GM21723 (cell line): Measurements from ENCODE around the gene ACLY.

ENCODE experiments used
- ATAC-seq: cut with Tn5 transposase; IDR thresholded peaks from one replicate; pipeline ENCODE4 v1.9.1; 2021; ENCODE audit warnings: mild to moderate bottlenecking, moderate library complexity; ENCODE audit not compliant: unreplicated experiment

Gene ACLY

DNA sequence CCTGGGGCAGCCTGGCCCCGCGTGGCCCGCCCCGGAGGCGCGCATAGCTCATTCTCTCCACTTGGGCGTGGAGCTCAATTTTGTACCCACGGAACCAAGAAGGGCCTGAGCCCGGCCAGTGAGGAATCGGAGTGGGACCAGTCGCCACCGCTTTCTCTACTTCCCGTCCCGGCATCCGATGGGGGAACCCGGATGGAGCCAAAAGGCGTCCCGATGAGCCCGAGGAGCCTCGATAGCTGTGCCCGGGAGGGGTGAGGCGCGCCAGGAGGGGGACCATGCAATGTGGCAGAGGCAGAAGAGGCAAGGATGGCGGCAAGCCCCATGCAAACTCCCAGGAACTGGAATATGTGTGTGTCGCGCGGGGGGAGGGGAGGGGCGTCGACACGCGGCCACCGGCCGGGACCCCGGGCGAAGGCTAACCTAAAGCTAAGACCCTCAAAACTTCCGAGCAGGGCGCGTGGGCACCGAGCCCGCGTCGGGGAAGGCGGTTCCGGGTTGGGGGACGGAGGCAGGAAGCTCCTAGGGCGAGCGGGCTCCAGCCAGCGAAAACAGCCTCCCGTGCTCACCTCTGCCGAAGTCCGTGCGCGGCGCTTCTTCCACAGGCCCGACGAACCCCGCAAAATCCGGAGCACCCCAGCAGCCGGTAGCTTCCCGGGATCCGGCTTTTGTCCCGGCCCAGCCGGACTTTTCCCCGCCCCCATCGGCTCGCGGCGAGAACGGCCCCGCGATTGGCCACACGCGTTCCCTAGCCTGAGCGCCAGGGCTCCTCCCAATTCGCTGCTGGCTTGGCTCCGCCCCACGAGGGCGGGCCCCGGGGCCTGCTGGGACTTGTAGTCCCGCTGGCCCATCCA lies at the start of gene ACLY:
Gene ACLY, minus strand, starts transcription at position 638 of the 851 bp plus-strand sequence. CDS start 5,078 bp downstream, outside the sequence.
- ATAC-seq = peak; percentile 83

DNA sequence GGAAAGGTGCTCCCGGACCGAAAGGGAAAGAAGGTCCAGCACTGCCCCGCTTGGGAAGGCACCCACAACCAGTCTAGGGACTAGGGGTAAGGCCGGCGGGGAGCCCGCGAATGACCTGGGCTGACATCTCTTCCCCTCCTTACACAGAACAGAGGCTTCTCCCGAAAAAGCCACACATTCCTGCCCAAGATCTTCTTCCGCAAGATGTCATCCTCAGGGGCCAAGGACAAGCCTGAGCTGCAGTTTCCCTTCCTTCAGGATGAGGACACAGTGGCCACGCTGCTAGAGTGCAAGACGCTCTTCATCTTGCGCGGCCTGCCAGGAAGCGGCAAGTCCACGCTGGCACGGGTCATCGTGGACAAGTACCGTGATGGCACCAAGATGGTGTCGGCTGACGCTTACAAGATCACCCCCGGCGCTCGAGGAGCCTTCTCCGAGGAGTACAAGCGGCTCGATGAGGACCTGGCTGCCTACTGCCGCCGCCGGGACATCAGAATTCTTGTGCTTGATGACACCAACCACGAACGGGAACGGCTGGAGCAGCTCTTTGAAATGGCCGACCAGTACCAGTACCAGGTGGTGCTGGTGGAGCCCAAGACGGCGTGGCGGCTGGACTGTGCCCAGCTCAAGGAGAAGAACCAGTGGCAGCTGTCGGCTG lies 49.3 kb upstream of the ACLY start:
- no peak for ATAC-seq

DNA sequence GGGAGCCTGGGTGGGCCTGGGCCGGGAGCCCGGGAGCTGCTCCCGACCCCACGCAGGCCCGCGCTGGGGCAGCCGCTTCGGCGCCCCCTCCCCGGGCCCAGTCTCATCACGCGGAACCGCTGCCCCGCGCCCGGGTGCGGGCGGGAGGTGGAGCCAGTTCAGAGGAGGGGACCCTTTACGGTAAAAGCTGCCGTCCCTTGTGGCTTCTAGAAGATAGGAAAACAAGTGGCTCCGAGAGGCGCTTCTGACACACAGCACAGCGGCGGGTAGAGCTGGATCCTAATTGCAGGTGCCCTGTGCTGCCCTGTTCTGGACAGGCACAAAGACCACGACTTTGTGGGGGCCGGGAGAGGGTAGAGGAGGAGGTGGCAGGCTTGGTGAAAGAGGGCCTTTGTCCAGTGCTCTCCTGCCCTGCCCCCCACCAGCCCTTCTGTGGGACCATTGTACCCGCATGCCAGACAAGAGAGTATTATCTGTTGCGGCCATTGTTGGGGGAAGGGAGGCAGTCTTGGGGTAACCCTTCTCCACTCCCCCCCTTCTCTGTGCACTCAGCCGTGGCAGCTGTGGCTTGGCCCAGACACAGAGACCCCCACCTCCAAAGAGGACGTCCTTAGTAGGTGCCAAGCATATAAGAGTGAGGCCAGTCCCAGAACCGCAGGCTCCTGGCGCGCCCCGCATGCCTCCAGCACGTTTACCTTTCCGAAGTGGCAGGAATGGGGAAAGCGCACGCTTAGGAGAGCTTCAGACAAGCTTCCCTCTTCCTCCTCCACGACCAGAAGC lies 48.6 kb upstream of the ACLY start:
- ATAC-seq = peak; percentile 11

DNA sequence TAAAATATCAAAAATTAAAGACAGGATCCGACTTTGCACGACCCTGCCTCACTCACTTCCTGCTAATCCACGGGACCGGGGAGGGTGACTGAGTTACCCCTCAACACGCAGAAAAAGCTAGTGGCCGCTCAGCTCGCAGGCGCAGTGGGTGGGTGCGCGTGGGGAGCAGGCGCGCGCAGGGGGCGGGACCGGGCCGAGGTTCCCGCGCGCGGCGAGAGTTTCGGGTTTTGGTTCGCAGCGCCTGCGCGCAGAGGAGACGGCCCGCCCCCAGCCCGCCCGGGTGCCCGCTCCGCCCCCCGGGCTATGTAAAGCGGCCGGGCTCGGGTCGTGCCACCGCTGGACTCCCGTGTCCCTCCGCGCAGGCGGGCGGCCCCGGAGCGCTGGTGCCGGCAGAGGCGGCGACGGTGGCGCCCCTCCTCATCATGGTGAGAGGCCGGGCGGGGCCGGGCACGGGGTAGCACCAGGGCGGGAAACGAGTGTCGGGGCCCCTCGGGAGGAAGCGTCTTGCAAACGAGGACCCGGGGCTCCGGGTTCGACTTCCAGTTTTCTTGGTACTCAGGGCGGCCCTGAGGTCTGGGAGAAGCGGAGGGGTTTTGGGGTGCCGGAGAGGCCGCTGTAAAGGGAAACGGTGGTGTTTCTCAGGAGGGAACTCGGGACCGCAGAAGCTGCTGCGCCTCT lies 47.9 kb upstream of the ACLY start, which contains the start of gene CNP:
Gene CNP, plus strand, starts transcription at position 333 of the 678 bp plus-strand sequence. Its CDS starts 90 bp downstream, at position 423.
- ATAC-seq = peak; percentile 60

DNA sequence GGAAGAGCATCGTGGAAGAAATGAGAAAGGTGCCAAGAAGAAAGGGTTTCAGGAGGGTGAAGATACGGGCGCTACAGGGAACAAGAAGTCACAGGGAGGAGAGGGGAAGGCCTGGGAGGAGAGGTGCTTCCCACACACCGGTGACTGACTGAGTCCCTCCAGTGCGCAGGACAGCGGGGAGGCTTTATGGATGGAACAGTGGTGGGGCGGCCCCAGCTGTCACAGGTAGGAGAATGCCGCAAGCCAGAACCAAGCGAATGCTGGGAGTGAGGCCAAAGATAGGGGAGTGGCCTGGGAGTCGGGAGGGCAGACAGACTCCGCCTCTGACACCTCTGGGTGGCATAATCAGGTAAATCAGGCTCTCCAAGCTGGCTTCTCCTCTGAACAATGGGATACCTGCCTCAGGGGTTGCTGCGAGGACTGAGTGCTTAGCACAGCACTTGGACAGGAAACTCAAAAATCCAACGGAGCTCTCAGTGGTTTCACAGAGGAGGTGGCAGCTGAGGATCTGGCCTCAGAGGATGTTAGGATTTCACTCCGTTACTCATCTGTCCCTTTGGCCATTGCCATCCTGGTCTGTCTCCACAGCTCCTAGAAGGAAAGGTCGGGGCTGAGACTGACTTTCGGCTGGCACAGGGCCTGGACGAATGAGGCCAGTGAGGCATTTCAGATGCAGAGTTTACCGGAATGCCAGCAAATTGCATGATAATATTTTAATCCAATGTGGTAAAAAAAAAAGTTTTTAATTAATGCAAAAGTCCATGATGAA lies 47.1 kb upstream of the ACLY start:
- no peak for ATAC-seq

DNA sequence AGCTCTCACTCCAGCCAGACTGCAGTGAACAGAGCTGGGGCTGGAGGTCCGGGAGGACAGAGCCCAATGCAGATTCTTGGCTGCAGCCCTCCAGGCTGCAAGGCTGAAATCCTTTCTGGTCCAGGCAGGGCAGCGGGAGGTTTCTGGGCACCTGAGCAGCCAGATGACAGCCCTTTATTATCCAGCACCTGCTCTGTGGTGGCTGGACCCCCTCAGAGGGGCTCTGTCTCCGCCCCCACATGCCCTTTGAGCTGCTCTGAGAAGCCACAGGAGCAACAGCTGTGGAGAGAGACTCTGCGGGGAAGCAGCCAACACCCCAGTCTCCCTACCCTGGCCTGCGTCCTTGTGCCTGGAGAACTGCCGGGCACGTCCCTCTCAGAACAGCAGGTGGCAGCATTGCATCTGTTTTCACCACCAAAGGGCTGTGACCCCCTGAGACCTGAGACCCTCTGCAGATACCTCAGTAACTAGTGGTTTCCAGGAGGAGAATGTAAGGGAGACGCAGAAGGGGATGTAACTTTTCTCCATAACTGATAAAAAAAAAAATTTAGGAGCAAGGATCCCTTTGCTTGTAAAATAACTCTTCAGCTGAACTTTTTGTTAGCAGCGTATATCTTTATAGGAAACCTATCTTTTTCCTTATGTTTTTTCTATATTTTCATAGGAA lies 44.1 kb upstream of the ACLY start:
- no peak for ATAC-seq

DNA sequence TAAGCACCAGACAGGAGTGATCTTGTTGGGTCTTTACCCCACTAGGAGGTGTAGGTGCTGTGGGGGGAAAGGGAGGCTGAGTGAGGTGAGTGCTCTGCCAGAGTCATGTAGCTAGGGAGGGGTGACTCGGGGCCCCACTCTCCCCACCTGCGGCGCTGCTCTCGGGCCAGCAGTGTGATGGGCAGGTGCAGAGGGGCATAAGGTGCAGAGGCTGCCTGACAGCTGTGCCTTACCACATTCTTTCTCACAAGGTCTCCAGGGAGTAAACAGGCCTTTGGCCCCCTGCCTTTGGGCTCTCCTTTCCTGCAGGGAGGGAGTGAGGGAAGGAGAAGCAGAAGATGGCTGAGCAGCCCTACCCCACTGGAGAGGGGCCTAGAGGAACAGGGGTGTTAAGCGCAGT lies 43.4 kb upstream of the ACLY start:
- ATAC-seq = no peak

DNA sequence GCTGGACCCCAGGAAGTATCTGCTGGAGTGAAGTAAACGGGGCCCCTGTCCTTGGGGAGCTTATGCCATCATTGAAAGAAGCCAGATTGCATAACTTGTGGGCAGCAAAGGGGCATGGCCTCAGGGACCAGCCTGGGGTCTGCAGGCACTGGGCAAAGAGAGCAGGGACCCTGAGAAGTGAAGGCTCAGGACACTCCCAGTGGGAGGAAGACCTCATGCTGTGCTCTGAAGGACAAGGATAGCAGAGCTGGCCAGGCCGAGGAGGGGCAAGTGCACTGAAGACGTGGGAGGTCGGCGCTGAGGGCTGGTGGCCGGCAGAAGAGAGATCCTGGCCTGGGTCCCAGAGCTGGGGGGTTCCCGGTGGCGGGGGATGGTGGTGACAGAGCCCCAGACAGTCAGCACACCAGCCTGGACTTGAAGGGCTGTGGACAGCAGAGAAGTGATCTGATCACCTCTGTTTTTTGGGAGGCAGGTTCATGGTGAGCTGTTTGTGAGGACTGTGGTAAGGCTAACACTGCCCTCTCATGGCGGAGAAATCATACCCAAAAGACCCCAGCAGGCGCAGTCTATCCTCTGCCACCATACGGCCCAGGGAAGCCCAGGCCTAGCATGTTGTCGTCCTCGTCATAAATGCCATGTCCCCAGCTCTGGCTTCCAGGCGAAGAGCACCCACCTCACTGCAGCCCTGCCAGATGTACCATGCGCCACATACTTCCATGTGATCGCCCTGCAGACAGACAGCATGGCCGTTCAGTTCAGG lies 40.8 kb upstream of the ACLY start:
- ATAC-seq = no peak

DNA sequence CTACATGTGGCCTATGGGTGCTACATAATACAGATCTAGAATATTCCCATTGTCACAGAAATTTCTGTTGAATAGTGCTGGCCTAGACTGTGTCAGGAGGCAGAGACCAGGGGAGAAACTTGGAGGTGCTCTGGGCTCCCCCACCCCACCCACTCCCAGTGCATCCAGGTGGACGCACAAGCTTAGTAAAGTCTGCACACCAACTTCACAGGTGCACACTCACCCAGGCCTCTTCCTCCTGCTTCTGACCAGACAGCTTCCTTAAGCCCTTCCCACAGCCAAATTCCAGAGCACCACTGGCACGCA lies 40.2 kb upstream of the ACLY start:
- no peak for ATAC-seq

DNA sequence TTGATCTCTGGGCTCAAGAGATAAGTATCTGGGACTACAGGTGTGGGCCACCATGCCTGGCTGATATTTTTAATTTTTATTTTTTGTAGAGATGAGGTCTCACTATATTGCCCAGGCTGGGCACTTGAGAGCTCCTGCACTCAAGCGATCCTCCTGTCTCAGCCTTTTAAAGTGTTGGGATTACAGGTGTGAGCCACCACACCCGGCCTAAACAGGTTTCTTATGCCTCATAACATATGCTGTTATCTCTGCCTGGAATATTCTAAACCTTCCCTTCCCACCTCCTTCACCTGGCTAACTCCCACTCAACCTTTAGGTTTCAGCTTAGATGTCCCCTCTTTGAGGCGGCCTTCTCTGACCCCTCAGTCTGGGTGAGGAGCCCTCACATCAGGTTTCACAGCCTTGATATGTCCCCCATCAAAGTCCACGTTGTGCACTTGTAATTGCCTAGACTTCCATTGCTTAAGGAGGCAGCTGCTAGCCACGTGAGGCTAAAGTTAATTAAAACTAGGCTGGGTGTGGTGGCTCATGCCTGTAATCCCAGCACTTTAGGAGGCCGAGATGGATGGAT lies 39.2 kb upstream of the ACLY start:
- ATAC-seq = no peak

DNA sequence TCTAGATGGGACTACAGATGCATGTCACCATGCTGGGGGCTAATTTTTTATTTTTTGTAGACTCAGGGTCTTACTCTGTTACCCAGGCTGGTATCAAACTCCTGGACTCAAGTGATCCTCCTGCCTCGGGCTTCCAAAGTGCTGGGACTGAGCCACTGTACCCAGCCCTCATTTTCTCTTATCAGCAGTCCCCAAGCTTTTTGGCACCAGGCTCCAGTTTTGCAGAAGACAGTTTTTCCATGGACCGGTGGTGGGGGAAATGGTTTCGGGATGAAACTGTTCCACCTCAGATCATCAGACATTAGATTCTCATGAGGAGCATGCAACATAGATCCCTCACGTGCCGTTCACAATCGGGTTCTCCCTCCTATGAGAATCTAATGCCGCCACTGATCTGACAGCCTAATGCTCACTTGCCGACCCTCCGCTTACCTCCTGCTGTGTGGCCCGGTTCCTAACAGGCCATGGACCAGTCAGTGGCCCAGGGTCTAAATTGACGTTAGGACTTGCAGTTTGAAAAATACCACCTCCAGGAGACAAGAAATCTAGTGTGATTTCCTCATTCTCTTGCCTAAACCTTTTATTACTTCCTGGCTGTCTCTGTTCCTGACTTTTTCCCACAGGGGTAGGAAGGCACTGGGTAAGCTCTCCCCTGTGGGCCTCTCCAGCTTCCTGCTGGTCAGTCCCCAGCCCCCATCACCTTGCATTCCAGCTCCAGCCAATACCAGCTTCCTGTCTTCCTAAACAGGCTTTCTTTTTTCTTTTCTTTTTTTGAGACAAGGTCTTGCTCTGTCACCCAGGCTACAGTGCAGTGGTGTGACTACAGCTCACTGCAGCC lies 38.5 kb upstream of the ACLY start:
- no peak for ATAC-seq

DNA sequence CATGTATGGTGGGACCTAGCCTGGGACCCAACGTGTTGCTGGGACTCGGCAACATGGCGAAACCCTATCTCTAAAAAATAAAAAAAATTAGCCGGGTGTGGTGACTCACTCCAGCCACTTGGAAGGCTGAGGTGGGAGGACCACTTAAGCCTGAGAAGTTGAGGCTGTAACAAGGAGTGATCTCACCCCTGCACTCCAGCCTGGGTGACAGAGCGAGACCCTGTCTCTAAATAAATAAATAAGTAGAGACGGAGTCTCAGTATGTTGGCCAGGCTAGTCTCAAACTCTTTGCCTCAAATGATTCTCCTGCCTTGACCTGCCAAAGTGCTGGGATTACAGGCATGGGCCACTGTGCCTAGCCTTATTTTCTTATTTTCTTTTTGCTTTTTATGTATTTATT lies 37.8 kb upstream of the ACLY start:
- no peak for ATAC-seq

DNA sequence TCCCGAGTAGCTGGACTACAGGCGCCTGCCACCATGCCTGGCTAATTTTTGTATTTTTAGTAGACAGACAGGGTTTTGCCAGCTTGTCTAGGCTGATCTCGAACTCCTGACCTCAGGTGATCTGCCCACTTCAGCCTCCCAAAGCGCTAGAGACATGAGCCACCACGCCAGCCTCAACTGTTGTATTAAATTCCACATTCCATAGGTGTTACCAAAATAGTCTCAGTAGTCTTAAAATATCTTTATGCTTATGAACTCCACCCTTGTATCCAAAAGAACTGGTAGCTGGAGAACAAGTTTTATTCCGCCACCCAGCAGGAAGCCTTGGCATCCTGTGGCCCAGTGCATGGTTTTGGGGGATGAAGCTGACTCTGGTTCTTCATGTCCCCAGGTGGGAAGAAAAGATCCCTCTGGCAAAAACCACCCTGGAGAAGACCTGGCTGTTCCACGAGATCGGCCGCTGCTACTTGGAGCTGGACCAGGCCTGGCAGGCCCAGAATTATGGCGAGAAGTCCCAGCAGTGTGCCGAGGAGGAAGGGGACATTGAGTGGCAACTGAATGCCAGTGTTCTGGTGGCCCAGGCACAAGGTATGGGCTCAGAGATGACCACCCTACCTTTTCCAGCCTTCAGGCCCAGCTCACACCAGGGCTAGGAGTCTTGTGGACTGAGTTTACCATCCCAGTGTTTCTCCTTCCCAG lies 30.2 kb upstream of the ACLY start:
- ATAC-seq = no peak

DNA sequence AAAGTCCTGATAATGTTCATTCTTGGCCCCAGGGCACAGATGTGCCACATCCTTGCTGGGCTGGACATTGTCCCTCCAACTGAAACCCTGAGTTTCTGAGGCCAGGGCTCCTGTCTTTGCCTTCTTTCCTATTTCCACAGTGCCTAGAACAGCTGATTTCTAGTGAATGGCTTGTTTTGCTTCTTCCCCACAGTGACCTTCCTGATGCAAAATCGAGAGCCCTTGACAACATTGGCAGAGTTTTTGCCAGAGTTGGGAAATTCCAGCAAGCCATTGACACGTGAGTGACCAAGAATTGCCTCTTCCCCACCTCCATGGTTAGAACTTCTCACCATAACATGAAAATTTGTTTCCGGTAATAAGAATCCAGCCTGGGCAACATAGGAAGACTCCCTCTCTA lies 26.2 kb upstream of the ACLY start:
- no peak for ATAC-seq

DNA sequence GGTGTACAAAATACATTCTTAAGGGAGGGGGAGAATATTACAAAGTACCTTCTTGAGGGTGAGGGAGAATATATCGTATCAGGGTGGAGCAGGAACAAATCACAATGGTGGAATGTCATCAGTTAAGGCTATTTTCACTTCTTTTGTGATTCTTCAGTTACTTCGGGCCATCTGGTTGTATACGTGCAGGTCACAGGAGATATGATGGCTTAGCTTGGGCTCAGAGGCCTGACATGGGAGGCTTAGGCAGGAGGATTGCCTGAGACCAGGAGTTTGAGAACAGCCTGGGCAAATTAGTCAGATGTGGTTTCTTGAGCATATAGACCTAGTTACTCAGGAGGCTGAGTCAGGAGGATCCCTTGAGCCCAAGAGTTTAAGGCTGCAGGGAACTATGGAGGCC lies 24.7 kb upstream of the ACLY start:
- no peak for ATAC-seq

DNA sequence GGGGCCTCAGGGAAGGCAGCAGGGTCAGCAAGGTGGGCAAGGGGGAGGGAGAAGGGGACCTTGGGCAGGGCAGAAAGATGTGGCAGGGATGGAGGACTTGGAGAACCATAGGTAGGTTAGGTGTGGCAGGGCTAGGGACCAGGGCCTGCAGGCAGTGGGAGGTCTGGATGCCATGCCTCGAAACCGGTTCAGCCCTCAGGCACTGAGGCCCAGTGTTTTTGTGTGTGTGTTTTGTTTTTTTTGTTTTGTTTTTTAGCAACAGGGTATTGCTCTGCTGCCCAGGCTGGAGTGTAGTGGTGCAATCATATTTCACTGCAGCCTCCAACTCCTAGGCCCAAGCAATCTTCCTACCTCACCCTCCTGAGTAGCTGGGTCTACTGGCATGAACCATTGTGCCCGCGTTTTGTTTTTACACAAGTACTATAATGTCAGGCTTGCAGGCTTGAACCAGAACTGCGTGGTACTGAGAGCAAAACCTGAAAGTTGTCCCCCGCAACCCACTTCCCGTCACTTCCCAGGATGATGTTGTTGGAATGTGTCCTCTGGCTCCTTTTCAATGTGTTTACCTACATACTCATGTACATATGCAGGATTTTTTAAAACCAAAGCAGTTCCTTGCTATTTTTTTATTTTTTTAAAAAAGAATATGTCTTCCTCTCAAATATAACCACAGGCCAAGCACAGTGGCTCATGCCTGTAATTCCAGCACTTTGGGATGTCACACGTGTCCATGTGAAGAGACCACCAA lies 24.0 kb upstream of the ACLY start:
- ATAC-seq = no peak

DNA sequence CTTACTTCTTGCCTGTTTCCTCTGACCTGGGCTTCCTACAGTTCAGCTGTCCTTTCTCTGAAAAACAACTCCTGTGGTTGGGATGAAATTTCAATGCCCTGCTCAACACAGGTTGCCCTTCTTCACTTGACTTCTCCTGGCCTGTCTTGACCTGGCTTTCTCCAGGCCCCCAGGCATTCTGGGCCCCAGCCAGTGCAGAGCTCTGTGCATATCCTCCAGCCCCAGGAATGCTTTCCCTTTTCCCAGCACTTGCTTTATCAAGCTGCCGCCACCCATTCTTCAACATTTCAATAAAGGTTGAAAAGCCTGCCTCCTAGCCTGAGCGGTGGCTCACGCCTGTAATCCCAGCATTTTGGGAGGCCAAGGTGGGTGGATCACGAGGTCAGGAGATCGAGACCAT lies 22.4 kb upstream of the ACLY start:
- ATAC-seq = no peak
